Retinal pigment epithelial cell (primary cell): Measurements from ENCODE around the gene NHEJ1.
A peak's percentile ranks its signal among the peaks of the same experiment; 100 is the strongest.

ENCODE experiments used
- DNase-seq: peaks from one replicate; pipeline ENCODE4 v3.0.0-alpha.2; 2010; ENCODE audit warnings: low read depth
- H3K4me3 ChIP-seq: 2 replicates; pipeline ENCODE4 v1.5.1; 2011; ENCODE audit warnings: mild to moderate bottlenecking, low read length, control low read depth, moderate library complexity
- TF ChIP-seq, protein P1 (sequence below): conservative IDR thresholded peaks from 2 replicates; pipeline ENCODE4 v1.5.1; 2011; ENCODE audit warnings: low read depth, low read length, control low read depth, inconsistent platforms

The NHEJ1 gene

DNA sequence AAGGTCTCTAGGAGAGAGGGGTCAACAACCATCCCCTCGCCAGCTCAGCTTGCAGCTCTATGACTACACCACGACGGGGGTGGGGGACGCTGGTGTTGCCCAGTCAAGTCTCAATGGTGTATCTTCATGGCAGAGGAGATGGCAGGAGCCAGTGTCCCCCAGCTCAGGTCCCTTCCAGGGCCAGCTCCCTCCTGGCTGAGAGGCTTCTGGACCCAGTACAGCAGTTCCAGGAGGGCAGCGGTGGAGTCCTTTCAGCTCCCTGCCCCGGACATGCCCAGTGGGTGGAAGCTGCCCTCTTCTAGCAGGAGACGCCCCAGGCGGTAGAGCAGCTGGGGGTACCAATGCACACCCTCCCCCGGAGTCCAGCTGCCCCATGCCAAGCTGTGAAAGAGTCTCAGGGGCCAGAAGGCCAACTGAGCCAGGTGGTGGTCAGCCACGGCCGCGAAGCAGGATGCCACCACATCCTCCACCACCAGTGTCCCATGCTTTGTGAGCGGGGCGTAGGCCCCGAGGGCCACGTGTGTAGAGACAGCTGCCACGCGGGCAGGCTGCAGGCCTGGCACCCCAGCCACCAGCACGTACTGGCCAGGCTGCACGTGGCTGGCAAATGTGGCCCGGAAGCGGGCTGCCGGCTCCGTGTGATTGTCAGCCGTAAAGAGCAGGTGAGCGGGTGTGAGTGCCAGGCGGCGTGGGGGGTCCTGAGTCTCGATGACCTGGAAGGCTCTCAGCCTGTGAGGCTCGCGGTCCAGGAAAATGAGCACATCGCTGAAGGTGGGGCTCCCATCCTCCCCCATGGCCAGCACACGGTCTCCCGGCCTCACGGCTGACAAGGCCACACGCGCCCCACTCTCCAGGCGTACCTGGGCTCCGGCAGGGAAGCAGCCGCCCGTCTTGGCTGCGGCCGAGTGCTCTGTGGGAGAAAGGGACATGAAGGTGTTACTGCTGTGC lies 105.4 kb downstream of the NHEJ1 start:
- no peak for DNase-seq
- TF ChIP-seq, protein P1, sequence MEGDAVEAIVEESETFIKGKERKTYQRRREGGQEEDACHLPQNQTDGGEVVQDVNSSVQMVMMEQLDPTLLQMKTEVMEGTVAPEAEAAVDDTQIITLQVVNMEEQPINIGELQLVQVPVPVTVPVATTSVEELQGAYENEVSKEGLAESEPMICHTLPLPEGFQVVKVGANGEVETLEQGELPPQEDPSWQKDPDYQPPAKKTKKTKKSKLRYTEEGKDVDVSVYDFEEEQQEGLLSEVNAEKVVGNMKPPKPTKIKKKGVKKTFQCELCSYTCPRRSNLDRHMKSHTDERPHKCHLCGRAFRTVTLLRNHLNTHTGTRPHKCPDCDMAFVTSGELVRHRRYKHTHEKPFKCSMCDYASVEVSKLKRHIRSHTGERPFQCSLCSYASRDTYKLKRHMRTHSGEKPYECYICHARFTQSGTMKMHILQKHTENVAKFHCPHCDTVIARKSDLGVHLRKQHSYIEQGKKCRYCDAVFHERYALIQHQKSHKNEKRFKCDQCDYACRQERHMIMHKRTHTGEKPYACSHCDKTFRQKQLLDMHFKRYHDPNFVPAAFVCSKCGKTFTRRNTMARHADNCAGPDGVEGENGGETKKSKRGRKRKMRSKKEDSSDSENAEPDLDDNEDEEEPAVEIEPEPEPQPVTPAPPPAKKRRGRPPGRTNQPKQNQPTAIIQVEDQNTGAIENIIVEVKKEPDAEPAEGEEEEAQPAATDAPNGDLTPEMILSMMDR = no peak
- H3K4me3 ChIP-seq = no peak overlapping the region

DNA sequence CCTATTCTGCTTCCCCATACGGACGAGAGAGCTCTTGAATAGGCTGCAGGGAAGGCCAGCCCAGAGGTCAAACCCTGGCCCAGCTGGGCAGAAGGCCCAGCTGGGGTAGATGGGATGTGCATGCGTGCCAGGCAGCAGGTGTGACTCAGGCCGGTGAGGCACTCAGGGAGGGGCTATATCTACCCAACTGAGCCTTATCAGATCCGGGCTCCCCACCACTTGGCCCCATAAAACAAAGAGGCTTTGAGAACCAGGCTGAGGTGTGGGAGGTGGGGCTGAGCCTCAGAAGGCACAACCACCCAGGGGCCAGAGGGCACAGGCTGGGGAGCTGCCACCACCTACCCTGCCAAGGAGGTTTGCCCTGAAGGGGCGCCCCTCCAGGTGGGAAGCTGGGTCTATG lies 111.3 kb downstream of the NHEJ1 start:
- TF ChIP-seq, protein P1 = no peak
- DNase-seq = no peak
- H3K4me3 ChIP-seq = no peak overlapping the region

DNA sequence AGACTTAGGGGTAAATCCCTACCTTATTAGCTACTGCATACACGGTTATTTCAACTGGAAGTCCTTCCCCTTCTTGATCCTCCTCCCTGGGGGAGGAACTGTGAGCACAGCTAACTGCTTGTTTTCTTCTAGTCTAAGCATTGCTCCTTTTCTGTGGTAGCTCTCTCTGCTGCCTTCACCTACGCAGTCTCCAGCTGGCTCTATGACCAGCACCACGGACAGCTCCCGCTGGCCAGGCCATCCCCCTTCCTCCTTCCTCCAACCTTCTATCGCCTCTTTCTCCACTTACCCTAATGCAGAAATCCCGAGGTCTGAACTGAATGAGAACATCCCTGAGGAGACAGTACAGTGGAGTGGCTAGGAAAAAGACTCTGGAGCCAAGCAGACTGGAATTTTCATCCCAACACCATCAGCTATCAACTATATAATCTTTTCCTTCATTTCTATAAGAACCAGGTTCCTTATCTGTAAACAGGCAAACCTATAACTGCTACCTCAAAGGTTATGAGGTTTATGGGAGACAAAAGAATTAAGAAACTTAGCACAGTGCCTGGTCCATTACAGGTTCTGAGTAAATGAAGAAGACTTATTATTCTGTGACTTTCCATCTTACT lies 114.6 kb downstream of the NHEJ1 start:
- no peak for DNase-seq
- TF ChIP-seq, protein P1 = no peak

DNA sequence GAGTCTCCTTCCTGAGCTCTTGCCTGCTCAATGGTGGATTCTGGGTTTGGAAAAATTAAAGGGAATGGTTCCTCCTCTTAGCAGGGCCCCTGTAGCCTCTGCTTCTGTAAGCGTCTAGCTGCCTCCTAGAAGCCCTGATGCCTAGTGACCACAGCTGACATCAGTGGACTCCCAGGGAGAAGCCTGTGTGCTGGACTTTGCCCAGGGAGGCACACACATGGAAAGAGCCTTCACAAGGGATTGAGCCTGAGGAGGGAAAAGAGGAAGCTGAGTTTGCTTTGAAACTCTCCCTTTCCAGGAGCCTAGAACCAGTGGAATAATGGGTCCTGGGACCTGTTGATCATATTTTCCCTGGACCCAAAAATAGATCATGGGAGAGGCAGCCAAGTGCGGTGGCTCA lies 117.9 kb downstream of the NHEJ1 start:
- no peak overlapping the region for H3K4me3 ChIP-seq
- TF ChIP-seq, protein P1 = no peak
- no peak for DNase-seq

More for the DNA sequence above, 114.6 kb downstream of the NHEJ1 start:
- H3K4me3 ChIP-seq = no peak overlapping the region

DNA sequence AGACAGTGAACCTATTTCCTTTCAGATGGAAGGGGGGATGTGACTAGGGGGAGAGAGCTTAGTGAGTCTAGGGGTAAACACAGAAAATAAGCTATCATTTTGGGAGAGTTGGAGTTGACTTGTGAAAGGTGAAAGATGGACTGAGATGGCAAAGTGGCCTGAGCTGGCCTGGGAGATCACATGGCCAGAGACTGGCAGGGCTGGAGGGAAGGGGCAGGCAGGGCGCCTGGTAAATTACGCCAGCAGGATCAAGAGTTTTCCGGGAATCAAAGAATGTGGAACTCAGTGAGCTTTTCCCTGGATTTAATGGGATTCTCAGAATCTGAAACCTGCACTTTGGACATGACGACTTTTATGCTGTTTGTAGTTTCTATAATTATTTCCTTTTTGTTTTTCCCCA lies 118.5 kb downstream of the NHEJ1 start:
- DNase-seq = no peak
- H3K4me3 ChIP-seq = no peak overlapping the region
- TF ChIP-seq, protein P1 = no peak

DNA sequence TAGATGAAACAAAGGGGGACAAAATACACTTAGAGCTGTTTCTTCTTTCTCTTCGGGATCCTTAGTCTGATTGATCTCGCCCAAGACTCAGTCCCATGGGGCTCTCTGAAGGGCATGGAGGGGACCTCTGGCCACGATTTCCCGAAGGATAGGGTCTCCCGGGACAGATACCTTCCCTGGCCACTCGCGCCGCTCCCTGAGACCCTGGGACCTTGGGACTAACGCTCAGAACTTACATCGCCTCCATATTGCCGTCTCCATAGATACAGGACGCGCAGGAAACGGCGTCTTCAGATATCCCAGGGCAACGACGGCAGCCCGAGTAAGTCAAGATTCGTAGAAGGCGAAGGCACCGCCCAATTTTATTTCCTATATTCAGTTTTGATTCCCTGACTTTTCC lies 119.4 kb downstream of the NHEJ1 start, which contains the start of gene CFAP65:
CFAP65 (minus strand) TSS at position 265 of the 400 bp plus-strand sequence. CDS start 2,468 bp downstream, outside the sequence.
- no peak for DNase-seq
- peak within 1 kb of the TSS; percentile 51 for H3K4me3 ChIP-seq
- TF ChIP-seq, protein P1 = no peak
